H7 (cell line): ENCODE data around the gene DMRTA1. TPM values are rescaled to one million over a fixed set of nuclear protein-coding genes. Genes with fewer than 3 reads are reported as not detected.
"Not testable (repeated sequence)": the region's sequence is repeated elsewhere in the genome, so short reads cannot be mapped to it uniquely, and the experiment has no call there.

Experiments used
- DNase-seq: peaks from one replicate; pipeline ENCODE4 v3.0.0; 2012
- H3K27me3 ChIP-seq: 2 replicates; pipeline ENCODE4 v1.6.0; 2011; ENCODE audit warnings: mild to moderate bottlenecking, low read length; ENCODE audit not compliant: control insufficient read depth, insufficient read depth
- H3K36me3 ChIP-seq: replicated peaks from 2 replicates; pipeline ENCODE4 v1.5.1; 2011; ENCODE audit warnings: low read length; ENCODE audit not compliant: control insufficient read depth, insufficient read depth
- H3K4me3 ChIP-seq: 2 replicates; pipeline ENCODE4 v1.5.1; 2011; ENCODE audit warnings: low read depth, mild to moderate bottlenecking, control low read depth, low read length, moderate library complexity; ENCODE audit not compliant: insufficient read depth
- total RNA-seq: library from RNA; depleted of rRNA; stranded (reverse); fragments of >200 nt; shearing (Covaris generic); gene quantifications from 2 replicates; pipeline ENCODE4 v1.2.3, GENCODE V29; 2014; rRNA removed

Gene DMRTA1
- total RNA-seq = 3.4 and 4.0 TPM in 2 replicates

DNA sequence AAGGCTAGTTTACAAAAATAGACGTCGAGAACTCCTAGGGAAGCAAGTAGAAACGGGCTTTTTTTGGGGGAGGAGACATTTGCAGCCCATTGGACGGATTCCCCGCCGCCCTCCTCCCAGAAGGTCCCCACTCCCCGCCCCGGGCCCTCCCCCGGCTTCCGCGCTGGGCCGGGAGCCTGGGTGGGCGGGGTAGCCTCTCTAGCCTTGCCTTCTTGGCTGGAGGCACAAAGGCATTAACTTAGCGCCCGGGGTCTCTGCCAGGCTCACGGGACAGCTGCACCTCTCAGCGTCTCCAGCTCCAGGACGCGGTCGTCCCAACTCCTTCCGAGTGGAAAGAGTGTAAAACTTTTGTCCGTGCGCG, at the start of gene DMRTA1:
TSS of gene DMRTA1 (plus strand) at position 236 of the 361 bp plus-strand sequence. CDS start 242 bp downstream, outside the sequence.
- Histone ChIP-seq H3K4me3 (peak within 1 kb of the TSS; percentile 88), H3K27me3 (no peaks in the 10 kb centered on the region), H3K36me3 (no peaks in the 10 kb centered on the region)
- DNase-seq = peak; percentile 93

GRCh38 chr9:22401671-22402070, 45.0 kb upstream of the DMRTA1 start:
- H3K36me3 ChIP-seq = no peaks in the 10 kb centered on the region
- H3K27me3 ChIP-seq = no peaks in the 10 kb centered on the region
- no peak for DNase-seq
- no peak overlapping the region for H3K4me3 ChIP-seq

- Histone ChIP-seq H3K27me3 (no peaks in the 10 kb centered on the region), H3K4me3 (no peak overlapping the region), H3K36me3 (no peaks in the 10 kb centered on the region)
- DNase-seq = no peak
These were observed 40.6 kb upstream of the DMRTA1 start for GRCh38 chr9:22405869-22406659.

- Histone ChIP-seq H3K36me3 (no peaks in the 10 kb centered on the region), H3K27me3 (no peaks in the 10 kb centered on the region), H3K4me3 (no peak overlapping the region)
- no peak for DNase-seq
These were observed 32.7 kb upstream of the DMRTA1 start for GRCh38 chr9:22413884-22414283.

DNA sequence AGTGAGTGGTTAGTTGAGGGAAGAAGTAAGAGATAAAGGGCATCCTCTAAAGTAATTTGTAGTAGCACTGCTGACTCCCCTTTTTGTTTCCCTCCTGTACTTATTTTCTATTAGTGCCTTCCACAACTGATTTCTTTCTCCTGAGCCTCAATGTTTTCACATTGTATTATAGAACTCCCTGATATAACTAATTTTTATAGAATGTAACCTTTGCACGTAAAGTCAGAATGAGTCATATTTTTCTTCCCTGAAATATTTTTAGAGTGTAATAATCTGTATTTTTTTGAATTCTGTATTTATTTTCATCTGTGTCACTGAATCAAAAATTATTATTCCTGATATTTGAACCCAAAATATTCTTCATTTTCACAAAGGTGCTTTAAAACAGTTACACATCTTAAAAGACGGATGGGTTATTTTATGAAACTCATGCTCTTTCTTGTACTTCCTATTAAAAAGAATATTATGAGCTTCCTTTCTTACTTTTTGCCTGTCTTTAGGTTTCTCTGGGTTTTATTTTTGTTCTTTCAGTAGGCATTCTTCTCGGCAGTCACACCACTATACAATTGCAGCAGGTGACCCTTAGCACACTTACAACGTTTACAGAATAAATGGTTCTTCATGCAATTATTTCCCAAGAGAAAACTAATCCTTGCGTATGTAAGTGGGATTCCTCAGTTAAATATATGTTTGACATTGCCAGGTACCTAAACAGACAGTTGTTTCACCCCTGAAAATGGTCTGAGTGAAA, 30.5 kb upstream of the DMRTA1 start:
- no peak for DNase-seq
- Histone ChIP-seq H3K27me3 (no peaks in the 10 kb centered on the region), H3K36me3 (no peaks in the 10 kb centered on the region), H3K4me3 (no peak overlapping the region)

GRCh38 chr9:22416692-22417060, 29.9 kb upstream of the DMRTA1 start:
- H3K4me3 ChIP-seq = no peak overlapping the region
- no peak for DNase-seq
- H3K36me3 ChIP-seq = no peaks in the 10 kb centered on the region
- no peaks in the 10 kb centered on the region for H3K27me3 ChIP-seq

- DNase-seq = no peak
These were observed 23.1 kb upstream of the DMRTA1 start for GRCh38 chr9:22423566-22423965.

GRCh38 chr9:22424616-22425015, 22.0 kb upstream of the DMRTA1 start:
- DNase-seq = no peak
- no peaks in the 10 kb centered on the region for H3K27me3 ChIP-seq
- no peaks in the 10 kb centered on the region for H3K36me3 ChIP-seq
- no peak overlapping the region for H3K4me3 ChIP-seq

More at GRCh38 chr9:22423566-22423965, 23.1 kb upstream of the DMRTA1 start:
- H3K4me3 ChIP-seq = no peak overlapping the region
- no peaks in the 10 kb centered on the region for H3K27me3 ChIP-seq
- H3K36me3 ChIP-seq = no peaks in the 10 kb centered on the region

GRCh38 chr9:22425551-22425950, 21.1 kb upstream of the DMRTA1 start:
- Histone ChIP-seq H3K27me3 (no peaks in the 10 kb centered on the region), H3K36me3 (no peaks in the 10 kb centered on the region), H3K4me3 (no peak overlapping the region)
- DNase-seq = no peak

DNA sequence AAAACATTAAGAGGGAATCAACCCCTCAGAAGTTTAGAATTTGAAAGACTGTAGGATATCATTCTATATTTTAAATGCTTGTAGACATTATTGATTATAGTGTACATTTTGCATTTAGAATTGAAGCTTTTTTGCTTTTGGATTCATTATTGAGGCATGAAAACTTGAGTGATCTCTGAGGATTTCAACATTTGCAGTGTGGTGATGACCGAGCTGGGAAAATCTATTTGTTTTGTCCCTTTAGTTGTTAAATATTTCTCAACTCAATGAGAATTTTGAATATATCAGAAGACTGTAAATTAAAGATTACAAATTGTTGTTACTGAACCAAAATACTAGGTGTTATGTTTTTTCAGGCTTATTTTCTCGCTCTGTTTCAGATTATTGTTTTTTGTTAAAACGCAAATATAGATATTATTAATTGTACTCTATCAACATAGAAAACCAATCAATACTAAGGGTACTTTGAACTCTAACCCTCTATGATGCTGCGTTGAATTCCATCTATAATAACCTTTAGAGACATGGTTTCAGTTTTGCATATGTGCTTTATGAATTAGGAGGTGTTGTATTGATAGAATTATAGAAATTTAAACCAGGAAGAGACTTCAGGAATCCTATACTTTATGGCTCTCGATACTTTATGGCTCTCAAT, 19.3 kb upstream of the DMRTA1 start:
- Histone ChIP-seq H3K36me3 (no peaks in the 10 kb centered on the region), H3K27me3 (no peaks in the 10 kb centered on the region), H3K4me3 (no peak overlapping the region)
- no peak for DNase-seq

GRCh38 chr9:22433691-22434090, 12.9 kb upstream of the DMRTA1 start:
- DNase-seq = no peak
- H3K36me3 ChIP-seq = no peaks in the 10 kb centered on the region

DNA sequence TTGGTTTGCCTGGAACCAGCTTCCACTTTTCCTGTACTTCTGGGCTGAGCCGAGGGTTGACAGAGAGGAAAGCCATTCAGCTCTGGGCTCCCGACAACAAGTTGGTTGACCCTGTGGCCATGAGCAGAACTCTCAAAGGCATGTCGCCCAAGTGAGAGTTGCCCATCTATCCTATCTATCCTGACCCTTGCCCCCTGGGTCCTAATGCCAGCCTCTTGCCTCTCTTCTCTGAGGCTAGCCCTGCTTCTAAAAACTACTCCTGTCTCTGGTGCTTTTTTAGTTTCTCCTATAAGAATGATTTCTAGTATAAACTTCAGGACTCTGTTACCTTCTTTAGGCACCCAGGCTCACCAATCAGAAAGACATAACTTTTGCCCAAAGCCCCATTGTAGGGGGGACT, 11.4 kb upstream of the DMRTA1 start:
- H3K27me3 ChIP-seq, DNase-seq, H3K4me3 ChIP-seq, H3K36me3 ChIP-seq: not testable (repeated sequence)

More at GRCh38 chr9:22433691-22434090, 12.9 kb upstream of the DMRTA1 start:
- no peak overlapping the region for H3K4me3 ChIP-seq
- no peaks in the 10 kb centered on the region for H3K27me3 ChIP-seq

DNA sequence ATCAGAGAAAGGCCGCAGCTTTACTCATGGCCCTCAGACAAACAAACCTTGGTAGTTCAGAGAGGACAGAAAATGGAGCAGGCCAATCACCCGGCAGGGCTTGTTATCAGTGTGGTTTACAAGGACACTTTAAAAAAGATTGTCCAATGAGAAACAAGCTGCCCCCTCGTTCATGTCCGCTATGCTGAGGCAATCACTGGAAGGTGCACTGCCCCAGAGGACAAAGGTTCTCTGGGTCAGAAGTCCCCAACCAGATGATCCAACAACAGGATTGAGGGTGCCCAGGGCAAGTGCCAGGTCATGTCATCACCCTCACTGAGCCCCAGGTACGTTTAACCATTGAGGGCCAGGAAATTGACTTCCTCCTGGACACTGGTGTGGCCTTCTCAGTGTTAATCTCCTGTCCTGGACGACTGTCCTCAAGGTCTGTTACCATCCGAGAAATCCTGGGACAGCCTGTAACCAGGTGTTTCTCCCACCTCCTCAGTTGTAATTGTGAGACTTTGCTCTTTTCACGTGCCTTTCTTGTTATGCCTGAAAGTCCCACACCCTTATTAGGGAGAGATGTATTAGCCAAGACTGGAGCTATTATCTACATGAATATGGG, 9.1 kb upstream of the DMRTA1 start:
- H3K4me3 ChIP-seq, H3K36me3 ChIP-seq, DNase-seq, H3K27me3 ChIP-seq: not testable (repeated sequence)

- H3K27me3 ChIP-seq = no peaks in the 10 kb centered on the region
- no peak for DNase-seq
These were observed 5.8 kb upstream of the DMRTA1 start for GRCh38 chr9:22440841-22441240.

More at GRCh38 chr9:22440841-22441240, 5.8 kb upstream of the DMRTA1 start:
- Histone ChIP-seq H3K36me3 (no peaks in the 10 kb centered on the region), H3K4me3 (no peak overlapping the region)
